HG03060 (cell line): Measurements from ENCODE around the gene CD163.
"Not testable (repeated sequence)": the region's sequence is repeated elsewhere in the genome, so short reads cannot be mapped to it uniquely, and the experiment has no call there.

Experiments used
- ATAC-seq: cut with Tn5 transposase; IDR thresholded peaks from one replicate; pipeline ENCODE4 v1.9.1; 2021; ENCODE audit warnings: low read depth, moderate number of reproducible peaks; ENCODE audit not compliant: unreplicated experiment

The CD163 gene

GRCh38 chr12:7503686-7504415, at the start of gene CD163:
Gene CD163, minus strand, starts transcription at chr12:7503777. Its CDS starts 87 bp downstream, at chr12:7503690.
- ATAC-seq: no peak

- ATAC-seq: no peak
Observed at GRCh38 chr12:7542813-7543212, 39.2 kb upstream of the CD163 start.

GRCh38 chr12:7542046-7542445, 38.5 kb upstream of the CD163 start:
- no peak for ATAC-seq

- no peak for ATAC-seq
Observed at GRCh38 chr12:7514416-7514815, 10.8 kb upstream of the CD163 start.

GRCh38 chr12:7512553-7512952, 9.0 kb upstream of the CD163 start:
- no peak for ATAC-seq

- ATAC-seq: not testable (repeated sequence)
Observed at GRCh38 chr12:7509793-7510470, 6.4 kb upstream of the CD163 start.

GRCh38 chr12:7502612-7503011, 965 bp downstream of the CD163 start:
- no peak for ATAC-seq

GRCh38 chr12:7501031-7501588, 2.5 kb downstream of the CD163 start:
- no peak for ATAC-seq

- no peak for ATAC-seq
Observed at GRCh38 chr12:7499636-7500035, 3.9 kb downstream of the CD163 start.

GRCh38 chr12:7498809-7499208, 4.8 kb downstream of the CD163 start:
- no peak for ATAC-seq

GRCh38 chr12:7497661-7498060, 5.9 kb downstream of the CD163 start:
- no peak for ATAC-seq

GRCh38 chr12:7496451-7496850, 7.1 kb downstream of the CD163 start:
- ATAC-seq: no peak

- no peak for ATAC-seq
Observed at GRCh38 chr12:7495136-7495535, 8.4 kb downstream of the CD163 start.

- ATAC-seq: no peak
Observed at GRCh38 chr12:7493006-7493405, 10.6 kb downstream of the CD163 start.

- ATAC-seq: no peak
Observed at GRCh38 chr12:7486512-7486911, 17.1 kb downstream of the CD163 start.

GRCh38 chr12:7485095-7485494, 18.5 kb downstream of the CD163 start:
- no peak for ATAC-seq

- ATAC-seq: no peak
Observed at GRCh38 chr12:7483343-7483742, 20.2 kb downstream of the CD163 start.

GRCh38 chr12:7479771-7480170, 23.8 kb downstream of the CD163 start:
- ATAC-seq: no peak

- no peak for ATAC-seq
Observed at GRCh38 chr12:7472060-7472459, 31.5 kb downstream of the CD163 start.

GRCh38 chr12:7460375-7461259, 43.0 kb downstream of the CD163 start:
- ATAC-seq: no peak

- ATAC-seq: no peak
Observed at GRCh38 chr12:7459973-7460372, 43.6 kb downstream of the CD163 start.
